GM10248 (cell line): ENCODE measurements around the gene PLEKHH3.
A peak's percentile ranks its signal among the peaks of the same experiment; 100 is the strongest.
"Not testable (repeated sequence)": the region's sequence is repeated elsewhere in the genome, so short reads cannot be mapped to it uniquely, and the experiment has no call there.

Source experiments
- CTCF ChIA-PET: fragments of 300-600 bp; sonication (Branson Sonifier 250); formaldehyde crosslinking; extraction: SDS; loops from one replicate; lab custom pipeline; 2021; ENCODE audit warnings: antibody characterized with exemption; lab: Yijun Ruan, JAX
- POLR2A ChIA-PET: fragments of 350-650 bp; sonication (Branson Sonifier 250); formaldehyde crosslinking; extraction: SDS; loops from one replicate; lab custom pipeline; 2020; ENCODE audit warnings: antibody characterized with exemption; lab: Yijun Ruan, JAX
- DNase-seq: peaks from one replicate; pipeline ENCODE4 v3.0.0; 2012; ENCODE audit errors: extremely low spot score
- TF ChIP-seq, protein P1 (sequence below): IDR thresholded peaks from 2 replicates; pipeline ENCODE4 v1.5.1; 2012; ENCODE audit warnings: mild to moderate bottlenecking, low read depth; ENCODE audit errors: extremely low read depth, missing control alignments, control extremely low read depth

PLEKHH3 gene

DNA sequence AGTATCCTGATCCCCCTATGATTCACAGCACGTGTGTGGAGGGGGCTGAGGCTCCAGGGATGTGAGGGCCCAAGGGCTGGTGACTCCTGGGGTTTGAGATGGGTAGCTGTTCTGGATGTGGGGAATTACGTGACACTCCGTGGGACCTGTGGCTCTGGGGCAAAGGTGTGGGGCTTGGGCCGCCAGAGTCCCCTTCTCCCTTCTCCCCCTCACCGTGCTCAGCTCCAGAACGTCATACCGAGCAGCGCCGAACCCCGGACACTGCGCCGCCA is 7.2 kb downstream of the PLEKHH3 start:
- CTCF ChIA-PET: interaction anchor here (1.2 to 3.6 kb wide), 5 partner anchors 11 to 94 kb away, joined by 3 to 10 read pairs (median 5); partner anchors contain the start of gene TUBG2
- POLR2A ChIA-PET: no interaction called here
- DNase-seq: no peak

DNA sequence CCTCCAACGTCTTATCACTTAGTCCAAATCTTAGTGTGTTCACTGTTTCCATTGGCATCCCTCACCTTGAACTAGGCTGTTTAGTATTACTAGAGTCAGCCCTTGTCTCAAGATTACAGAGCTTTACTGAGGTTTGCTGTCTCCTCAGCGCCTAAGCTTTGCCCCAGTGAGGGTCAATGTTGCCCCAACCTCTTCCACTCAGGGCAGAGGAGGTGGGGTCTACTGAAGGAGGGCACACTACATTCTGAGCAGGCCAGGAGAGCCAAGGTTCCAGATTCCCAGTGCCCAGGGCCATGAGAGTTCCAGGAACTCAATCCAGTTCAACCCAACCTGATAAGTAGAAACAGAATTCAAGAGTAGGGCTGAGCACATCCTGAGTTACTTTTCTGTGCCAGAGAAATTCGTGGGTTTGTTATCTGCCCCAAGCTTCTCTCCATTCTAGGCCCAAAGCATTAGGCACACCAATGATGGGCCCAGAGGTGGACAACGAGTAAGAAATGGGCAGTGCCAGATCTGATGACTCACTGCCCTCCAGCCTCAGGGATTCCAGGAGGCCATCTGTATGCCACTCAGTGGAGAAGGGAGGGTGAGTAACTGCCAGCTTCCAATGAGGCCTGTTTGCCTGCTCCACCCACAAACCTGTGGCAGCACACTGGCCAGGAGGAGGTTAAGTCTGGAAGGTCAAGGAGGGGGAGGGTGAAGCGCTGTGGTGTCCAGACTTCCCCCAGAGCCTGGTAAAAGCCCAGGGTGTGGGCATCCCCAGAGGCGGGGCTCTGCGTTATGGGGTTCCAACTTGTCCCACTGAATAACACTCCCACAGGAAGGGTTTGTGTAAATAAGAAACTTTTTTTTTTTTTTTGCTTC is 9.5 kb downstream of the PLEKHH3 start:
- TF ChIP-seq, protein P1, sequence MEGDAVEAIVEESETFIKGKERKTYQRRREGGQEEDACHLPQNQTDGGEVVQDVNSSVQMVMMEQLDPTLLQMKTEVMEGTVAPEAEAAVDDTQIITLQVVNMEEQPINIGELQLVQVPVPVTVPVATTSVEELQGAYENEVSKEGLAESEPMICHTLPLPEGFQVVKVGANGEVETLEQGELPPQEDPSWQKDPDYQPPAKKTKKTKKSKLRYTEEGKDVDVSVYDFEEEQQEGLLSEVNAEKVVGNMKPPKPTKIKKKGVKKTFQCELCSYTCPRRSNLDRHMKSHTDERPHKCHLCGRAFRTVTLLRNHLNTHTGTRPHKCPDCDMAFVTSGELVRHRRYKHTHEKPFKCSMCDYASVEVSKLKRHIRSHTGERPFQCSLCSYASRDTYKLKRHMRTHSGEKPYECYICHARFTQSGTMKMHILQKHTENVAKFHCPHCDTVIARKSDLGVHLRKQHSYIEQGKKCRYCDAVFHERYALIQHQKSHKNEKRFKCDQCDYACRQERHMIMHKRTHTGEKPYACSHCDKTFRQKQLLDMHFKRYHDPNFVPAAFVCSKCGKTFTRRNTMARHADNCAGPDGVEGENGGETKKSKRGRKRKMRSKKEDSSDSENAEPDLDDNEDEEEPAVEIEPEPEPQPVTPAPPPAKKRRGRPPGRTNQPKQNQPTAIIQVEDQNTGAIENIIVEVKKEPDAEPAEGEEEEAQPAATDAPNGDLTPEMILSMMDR: no peak
- ChIA-PET POLR2A (no interaction called here), CTCF (interaction anchor here (0.7 to 3.6 kb wide), 7 partner anchors 9 to 97 kb away, joined by 3 to 10 read pairs (median 5); partner anchors contain the start of genes PLEKHH3, PSMC3IP and TUBG2)
- no peak for DNase-seq

More for the DNA sequence above, 7.2 kb downstream of the PLEKHH3 start:
- TF ChIP-seq, protein P1: no peak

DNA sequence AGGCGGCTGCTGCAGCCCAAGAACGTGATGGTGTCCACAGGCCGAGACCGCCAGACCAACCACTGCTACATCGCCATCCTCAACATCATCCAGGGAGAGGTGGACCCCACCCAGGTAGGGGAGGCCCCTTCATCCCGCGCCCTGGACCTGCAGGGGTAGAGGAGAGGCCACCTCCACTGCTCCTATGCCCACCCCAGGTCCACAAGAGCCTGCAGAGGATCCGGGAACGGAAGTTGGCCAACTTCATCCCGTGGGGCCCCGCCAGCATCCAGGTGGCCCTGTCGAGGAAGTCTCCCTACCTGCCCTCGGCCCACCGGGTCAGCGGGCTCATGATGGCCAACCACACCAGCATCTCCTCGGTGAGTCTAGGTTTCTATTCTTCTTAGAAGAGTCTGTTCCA is 10.7 kb downstream of the PLEKHH3 start:
- POLR2A ChIA-PET, DNase-seq: not testable (repeated sequence)
- CTCF ChIA-PET: interaction anchor here (1.2 to 2.3 kb wide), 5 partner anchors 11 to 97 kb away, joined by 3 to 10 read pairs (median 4); partner anchors contain the start of genes PLEKHH3 and PSMC3IP

DNA sequence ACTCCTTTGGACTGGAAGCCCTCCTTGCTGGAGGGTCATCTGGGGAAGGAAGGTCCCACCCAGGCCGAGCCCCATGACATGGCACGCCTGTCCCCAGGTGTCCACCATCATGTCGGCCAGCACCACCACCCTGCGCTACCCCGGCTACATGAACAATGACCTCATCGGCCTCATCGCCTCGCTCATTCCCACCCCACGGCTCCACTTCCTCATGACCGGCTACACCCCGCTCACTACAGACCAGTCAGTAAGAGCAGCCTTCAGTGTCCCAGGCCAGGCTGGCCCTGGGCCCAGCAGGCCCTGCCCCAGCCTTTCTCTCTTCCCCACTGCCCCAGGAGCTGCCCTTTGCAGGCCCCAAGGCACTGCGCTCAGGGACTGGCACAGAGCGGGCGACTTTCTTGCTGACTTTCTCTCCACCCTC is 11.2 kb downstream of the PLEKHH3 start:
- POLR2A ChIA-PET: no interaction called here
- TF ChIP-seq, protein P1: no peak
- DNase-seq: no peak
- CTCF ChIA-PET: interaction anchor here (1.2 kb wide), 1 partner anchor 15 kb away, joined by 3 read pairs; no protein-coding TSS in a partner anchor

DNA sequence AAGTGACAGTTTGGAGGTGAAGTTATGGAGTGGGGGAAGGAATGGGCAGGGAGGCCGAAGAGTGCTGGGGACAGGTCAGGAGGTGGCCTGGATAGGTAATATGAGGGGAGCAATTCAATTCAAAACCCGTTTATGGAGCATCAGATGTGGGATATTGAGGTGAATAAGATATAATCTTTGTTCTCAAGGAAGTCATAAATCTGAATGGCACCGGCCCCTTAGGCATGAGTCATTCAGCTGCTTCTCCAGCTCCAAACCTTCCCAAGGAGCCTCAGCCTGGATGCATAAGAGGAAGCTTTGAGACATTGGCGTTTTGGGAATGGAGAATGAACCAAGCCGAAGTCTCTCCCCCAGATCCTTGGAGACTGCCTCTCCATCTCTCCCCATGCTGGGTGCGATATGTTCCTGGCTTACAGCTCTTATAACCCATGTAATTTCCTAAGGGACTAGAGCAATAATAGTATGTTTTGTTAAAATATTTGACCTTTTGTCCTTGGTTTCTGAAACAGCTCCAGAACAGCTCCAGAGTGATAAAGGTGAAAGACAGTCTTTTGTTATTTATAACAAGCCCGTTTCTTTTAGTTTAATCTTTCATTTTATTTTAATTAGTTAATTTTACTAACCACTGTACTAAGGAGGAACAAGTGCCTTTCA is 16.0 kb downstream of the PLEKHH3 start:
- POLR2A ChIA-PET: interaction anchor here (1.9 kb wide), 1 partner anchor 10 kb away, joined by 4 read pairs; no protein-coding TSS in a partner anchor
- TF ChIP-seq, protein P1: no peak
- CTCF ChIA-PET: interaction anchor here (1.1 to 6.8 kb wide), 3 partner anchors 12 to 82 kb away, joined by 3 to 54 read pairs (median 4); no protein-coding TSS in a partner anchor
- no peak for DNase-seq

DNA sequence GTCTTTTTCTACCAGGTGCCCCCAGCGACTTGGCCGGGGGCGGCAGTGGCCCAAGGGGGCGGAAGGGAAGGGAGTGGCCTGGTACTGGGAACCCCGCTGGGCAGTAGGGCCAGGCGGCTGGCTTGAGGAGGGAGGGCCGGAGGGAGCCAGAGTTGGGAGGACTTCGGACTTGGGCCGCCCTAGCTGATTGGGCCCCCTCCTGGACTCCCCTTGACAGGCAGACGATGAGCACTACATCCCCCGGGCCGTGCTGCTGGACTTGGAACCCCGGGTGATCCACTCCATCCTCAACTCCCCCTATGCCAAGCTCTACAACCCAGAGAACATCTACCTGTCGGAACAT is 16.9 kb downstream of the PLEKHH3 start:
- POLR2A ChIA-PET, DNase-seq: not testable (repeated sequence)
- CTCF ChIA-PET: interaction anchor here (0.7 to 6.8 kb wide), 4 partner anchors 13 to 21 kb away, joined by 3 to 54 read pairs (median 6); no protein-coding TSS in a partner anchor

DNA sequence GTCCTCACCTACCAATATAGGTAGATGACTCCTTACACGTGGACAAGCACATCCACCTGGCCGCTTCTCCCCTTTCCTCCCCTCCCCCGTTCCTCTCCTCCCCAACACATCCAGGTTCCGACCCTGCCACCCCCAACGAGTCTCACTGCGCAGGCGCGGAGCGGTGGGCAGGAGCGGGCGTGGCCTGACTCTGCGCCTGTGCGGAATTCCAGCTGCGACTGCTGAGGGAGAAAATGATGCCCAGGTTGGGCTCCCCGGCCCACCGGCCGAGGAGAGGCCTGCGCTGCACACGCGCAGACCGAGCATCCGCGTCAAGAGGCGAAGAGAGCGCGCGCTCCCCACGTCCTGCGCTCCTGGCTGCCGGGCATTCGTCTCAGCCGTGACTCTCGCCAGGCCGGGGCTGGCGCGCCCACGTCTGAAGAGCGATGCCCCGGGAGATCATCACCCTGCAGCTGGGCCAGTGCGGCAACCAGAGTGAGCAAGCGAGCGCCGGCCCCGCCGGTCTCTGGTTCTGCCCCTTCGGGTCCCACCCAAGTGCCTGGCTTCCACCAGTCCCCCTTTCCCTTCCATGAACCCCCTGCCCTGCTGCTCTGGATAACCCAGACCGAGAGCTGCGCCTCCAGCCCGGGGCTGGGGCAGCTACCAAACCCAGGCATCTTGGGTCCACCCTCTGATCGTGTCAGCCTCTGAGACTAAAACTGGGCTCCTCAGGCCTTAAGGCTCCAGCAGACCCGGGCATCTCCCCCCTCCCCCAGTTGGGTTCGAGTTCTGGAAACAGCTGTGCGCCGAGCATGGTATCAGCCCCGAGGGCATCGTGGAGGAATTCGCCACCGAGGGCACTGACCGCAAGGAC is 17.5 kb downstream of the PLEKHH3 start, which contains the start of gene TUBG2:
Gene TUBG2, plus strand, starts transcription at position 206 of the 853 bp plus-strand sequence. Its CDS starts 220 bp downstream, at position 426.
- ChIA-PET POLR2A (no interaction called here), CTCF (interaction anchor here (0.7 to 6.8 kb wide), 6 partner anchors 9 to 41 kb away, joined by 3 to 54 read pairs (median 8); no protein-coding TSS in a partner anchor)
- TF ChIP-seq, protein P1: no peak

More for the DNA sequence above, 17.5 kb downstream of the PLEKHH3 start, which contains the start of gene TUBG2:
- peak; percentile 90 for DNase-seq
